Measurements from ENCODE around the gene CREBBP.
A peak's percentile ranks its signal among the peaks of the same experiment; 100 is the strongest.

The CREBBP gene

DNA sequence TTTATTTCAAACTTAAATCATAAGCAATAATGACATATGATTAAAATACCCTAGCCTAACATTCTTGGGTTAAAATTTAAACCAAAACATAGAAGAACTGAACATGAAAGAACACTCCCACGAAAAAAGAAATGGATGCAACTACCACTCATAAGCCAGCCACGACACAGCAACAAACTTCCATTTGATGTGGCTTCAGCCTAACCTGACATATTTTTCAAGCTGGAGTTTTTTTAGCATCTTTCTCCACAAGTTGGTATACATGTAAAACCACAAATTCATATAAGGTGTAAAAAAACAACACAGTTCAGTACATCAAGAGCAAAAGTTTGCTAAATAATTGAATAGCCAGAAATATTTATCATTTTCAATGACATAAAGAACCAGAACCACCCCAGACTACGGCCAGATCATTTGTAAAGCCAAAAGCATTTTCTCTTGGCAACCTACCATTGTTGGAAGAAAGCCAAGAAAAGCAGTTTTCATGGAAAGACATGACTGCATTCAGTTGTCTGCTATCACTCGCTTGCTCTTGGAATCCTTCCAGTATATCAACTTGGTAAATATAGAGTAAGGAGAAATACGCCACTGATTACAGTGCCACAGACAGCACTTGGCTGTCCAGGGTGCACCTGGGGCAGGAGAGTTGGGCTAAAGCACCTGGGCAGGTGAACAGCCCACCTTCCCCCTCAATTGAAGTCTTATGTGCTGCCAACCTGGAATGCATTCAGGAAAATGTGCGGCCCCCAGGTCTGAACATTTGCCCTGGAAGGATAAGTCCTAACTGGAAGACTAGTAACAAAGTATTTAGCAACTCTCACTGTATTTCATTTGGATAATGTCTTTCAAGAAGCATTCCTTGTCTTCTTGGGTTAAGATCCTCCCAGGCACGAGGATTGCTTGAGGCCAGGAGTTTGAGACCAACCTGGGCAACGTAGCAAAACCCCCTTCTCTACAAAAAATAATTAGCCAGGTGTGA, 60.5 kb downstream of the CREBBP start:
- no peak for DNase-seq (ENCODE audit: insufficient read length, low spot score)
- no peak for FAIRE-seq
- no peak for TF ChIP-seq POU2F2 (IDR thresholded peaks at IDR 0.05; ENCODE audit: low read depth, low read length)

GRCh38 chr16:3819175-3819527, 61.4 kb downstream of the CREBBP start:
- no peak for TF ChIP-seq PAX5 (IDR thresholded peaks at IDR 0.05; ENCODE audit: insufficient read depth, low read length, severe bottlenecking)
- no peak for TF ChIP-seq POU2F2 (IDR thresholded peaks at IDR 0.05; ENCODE audit: low read depth, low read length)
- no peak for TF ChIP-seq POLR2A (IDR thresholded peaks at IDR 0.05; ENCODE audit: low read depth, low read length)
- no peak for TF ChIP-seq SPI1 (IDR thresholded peaks at IDR 0.05; ENCODE audit: low read depth, low read length)
- TF ChIP-seq TAF1 (IDR thresholded peaks at IDR 0.05; ENCODE audit: low read depth, low read length): no peak
- TF ChIP-seq POLR2AphosphoS5 (IDR thresholded peaks at IDR 0.05; ENCODE audit: low read depth, low read length): no peak
- FAIRE-seq: no peak
- DNase-seq (ENCODE audit: insufficient read length, low spot score): no peak

- no peak for DNase-seq (ENCODE audit: insufficient read length, low spot score)
- TF ChIP-seq POLR2A (IDR thresholded peaks at IDR 0.05; ENCODE audit: low read depth, low read length): no peak
- TF ChIP-seq POLR2AphosphoS5 (IDR thresholded peaks at IDR 0.05; ENCODE audit: low read depth, low read length): no peak
- no peak for TF ChIP-seq PAX5 (IDR thresholded peaks at IDR 0.05; ENCODE audit: insufficient read depth, low read length, severe bottlenecking)
- no peak for TF ChIP-seq POU2F2 (IDR thresholded peaks at IDR 0.05; ENCODE audit: low read depth, low read length)
- FAIRE-seq: no peak
Observed at GRCh38 chr16:3816326-3816725, 64.2 kb downstream of the CREBBP start.

DNA sequence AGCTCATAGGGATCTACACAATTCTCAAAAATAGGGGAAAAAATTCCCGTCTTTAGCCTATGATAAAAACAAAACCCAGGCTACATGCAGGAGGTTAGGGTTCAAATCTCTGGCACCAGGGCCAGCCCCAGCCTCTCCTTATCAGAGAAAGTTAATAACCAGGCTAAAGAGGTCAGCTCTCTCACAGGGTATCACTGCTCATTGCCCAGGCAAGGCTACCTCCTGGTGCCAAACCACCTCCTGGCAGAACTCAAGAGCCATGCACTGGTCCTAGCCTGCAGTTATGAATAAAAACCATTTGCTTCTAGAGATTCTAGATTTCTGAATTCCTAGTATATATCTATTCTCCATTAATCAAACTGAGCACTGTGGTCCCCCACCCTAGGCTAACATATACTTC, 65.8 kb downstream of the CREBBP start:
- no peak for TF ChIP-seq PAX5 (IDR thresholded peaks at IDR 0.05; ENCODE audit: insufficient read depth, low read length, severe bottlenecking)
- FAIRE-seq: no peak
- no peak for DNase-seq (ENCODE audit: insufficient read length, low spot score)

- no peak for FAIRE-seq
- no peak for DNase-seq (ENCODE audit: insufficient read length, low spot score)
- no peak for TF ChIP-seq PAX5 (IDR thresholded peaks at IDR 0.05; ENCODE audit: insufficient read depth, low read length, severe bottlenecking)
- no peak for TF ChIP-seq POU2F2 (IDR thresholded peaks at IDR 0.05; ENCODE audit: low read depth, low read length)
- TF ChIP-seq POLR2A (IDR thresholded peaks at IDR 0.05; ENCODE audit: low read depth, low read length): no peak
- TF ChIP-seq TAF1 (IDR thresholded peaks at IDR 0.05; ENCODE audit: low read depth, low read length): no peak
- no peak for TF ChIP-seq SPI1 (IDR thresholded peaks at IDR 0.05; ENCODE audit: low read depth, low read length)
- no peak for TF ChIP-seq POLR2AphosphoS5 (IDR thresholded peaks at IDR 0.05; ENCODE audit: low read depth, low read length)
Observed at GRCh38 chr16:3812469-3813172, 67.9 kb downstream of the CREBBP start.

GRCh38 chr16:3810818-3811217, 69.7 kb downstream of the CREBBP start:
- no peak for DNase-seq (ENCODE audit: insufficient read length, low spot score)
- TF ChIP-seq POLR2A (IDR thresholded peaks at IDR 0.05; ENCODE audit: low read depth, low read length): no peak
- TF ChIP-seq SPI1 (IDR thresholded peaks at IDR 0.05; ENCODE audit: low read depth, low read length): no peak
- TF ChIP-seq PAX5 (IDR thresholded peaks at IDR 0.05; ENCODE audit: insufficient read depth, low read length, severe bottlenecking): no peak
- TF ChIP-seq TAF1 (IDR thresholded peaks at IDR 0.05; ENCODE audit: low read depth, low read length): no peak
- TF ChIP-seq POU2F2 (IDR thresholded peaks at IDR 0.05; ENCODE audit: low read depth, low read length): no peak
- no peak for TF ChIP-seq POLR2AphosphoS5 (IDR thresholded peaks at IDR 0.05; ENCODE audit: low read depth, low read length)
- FAIRE-seq: no peak

- FAIRE-seq (no peak), DNase-seq (ENCODE audit: insufficient read length, low spot score) (no peak)
- TF ChIP-seq POU2F2 (IDR thresholded peaks at IDR 0.05; ENCODE audit: low read depth, low read length): no peak
- TF ChIP-seq SPI1 (IDR thresholded peaks at IDR 0.05; ENCODE audit: low read depth, low read length): peak; percentile 64
Observed at GRCh38 chr16:3810198-3810664, 70.3 kb downstream of the CREBBP start.

DNA sequence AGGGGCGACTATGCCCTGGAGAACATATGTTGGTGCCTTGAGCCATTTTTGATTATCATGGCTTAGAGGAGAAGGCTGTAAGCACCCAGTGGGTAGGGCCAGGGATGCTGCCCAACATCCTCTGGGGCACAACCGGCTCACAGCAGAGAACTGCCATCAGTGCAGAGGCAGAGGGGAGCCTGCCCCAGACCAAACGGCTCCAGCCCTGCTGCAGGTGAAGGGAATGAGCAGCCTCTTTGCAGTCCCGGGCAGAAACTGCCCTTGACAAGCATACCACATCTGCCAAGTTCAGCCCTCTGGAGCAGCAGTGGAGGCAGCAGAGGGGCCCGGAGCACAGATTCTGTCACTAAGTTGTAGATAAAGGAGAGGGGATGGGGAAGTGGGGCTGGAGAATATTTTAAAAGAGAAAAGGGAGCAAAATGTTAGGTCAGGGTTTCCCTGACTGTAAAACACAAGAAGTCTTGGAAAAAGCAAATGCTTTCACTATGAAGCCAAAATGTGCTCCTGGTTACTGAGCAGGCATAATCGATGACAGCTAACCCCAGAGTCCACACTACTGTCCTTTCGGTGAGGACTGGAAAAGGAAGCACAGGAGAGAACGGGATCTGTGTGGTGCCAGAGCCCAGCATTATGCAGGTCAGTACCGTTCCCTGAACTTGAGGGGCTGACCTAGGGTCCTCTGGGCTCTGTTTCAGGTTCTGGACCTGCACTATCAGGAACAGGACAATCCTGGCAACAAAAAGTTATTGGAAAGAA, 72.0 kb downstream of the CREBBP start:
- TF ChIP-seq SPI1 (IDR thresholded peaks at IDR 0.05; ENCODE audit: low read depth, low read length) (no peak), POU2F2 (IDR thresholded peaks at IDR 0.05; ENCODE audit: low read depth, low read length) (no peak), PAX5 (IDR thresholded peaks at IDR 0.05; ENCODE audit: insufficient read depth, low read length, severe bottlenecking) (no peak), POLR2AphosphoS5 (IDR thresholded peaks at IDR 0.05; ENCODE audit: low read depth, low read length) (no peak), TAF1 (IDR thresholded peaks at IDR 0.05; ENCODE audit: low read depth, low read length) (no peak), POLR2A (IDR thresholded peaks at IDR 0.05; ENCODE audit: low read depth, low read length) (no peak)
- FAIRE-seq (no peak), DNase-seq (ENCODE audit: insufficient read length, low spot score) (no peak)

DNA sequence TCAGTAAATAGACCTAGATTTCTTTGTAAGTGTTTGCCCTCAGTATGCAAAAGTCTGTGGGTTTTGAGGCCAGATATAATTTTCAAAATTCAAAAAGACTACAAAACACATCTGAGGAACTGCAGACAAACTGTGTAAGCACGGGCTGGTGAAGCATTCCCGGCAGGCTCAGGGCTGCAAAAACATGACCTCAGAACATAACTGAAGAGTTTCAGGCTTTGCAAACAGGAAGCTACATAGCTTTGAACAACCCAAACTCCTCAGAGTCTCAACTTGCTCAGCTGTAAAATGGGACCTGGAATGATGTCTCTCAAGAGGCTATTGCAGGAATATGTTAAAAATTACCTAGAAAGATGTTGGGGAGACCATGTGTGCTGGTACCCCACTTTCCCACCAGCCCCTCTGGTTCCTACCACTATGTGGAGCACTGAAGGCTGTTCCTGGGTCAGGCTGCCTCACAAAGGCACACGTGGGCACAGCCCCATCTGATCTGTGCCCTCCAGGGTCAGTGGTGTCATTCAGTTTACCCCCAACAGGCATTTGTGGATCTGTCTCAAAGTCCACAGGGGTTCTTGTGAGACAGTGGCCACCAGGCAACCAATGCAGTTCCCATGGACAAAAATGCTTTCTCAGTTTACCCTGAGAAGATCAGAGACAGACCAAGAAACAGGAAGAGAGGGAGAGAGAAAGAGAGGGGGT, 72.9 kb downstream of the CREBBP start:
- FAIRE-seq: no peak
- DNase-seq (ENCODE audit: insufficient read length, low spot score): no peak
- no peak for TF ChIP-seq PAX5 (IDR thresholded peaks at IDR 0.05; ENCODE audit: insufficient read depth, low read length, severe bottlenecking)
- TF ChIP-seq TAF1 (IDR thresholded peaks at IDR 0.05; ENCODE audit: low read depth, low read length): no peak
- TF ChIP-seq POLR2AphosphoS5 (IDR thresholded peaks at IDR 0.05; ENCODE audit: low read depth, low read length): no peak
- TF ChIP-seq POU2F2 (IDR thresholded peaks at IDR 0.05; ENCODE audit: low read depth, low read length): no peak
- TF ChIP-seq SPI1 (IDR thresholded peaks at IDR 0.05; ENCODE audit: low read depth, low read length): no peak
- no peak for TF ChIP-seq POLR2A (IDR thresholded peaks at IDR 0.05; ENCODE audit: low read depth, low read length)
